Osteocyte (in vitro differentiated cells): Measurements from ENCODE around the gene SIKE1. TPM values are rescaled to one million over a fixed set of nuclear protein-coding genes. Genes with fewer than 3 reads are reported as not detected.
"Not testable (repeated sequence)": the region's sequence is repeated elsewhere in the genome, so short reads cannot be mapped to it uniquely, and the experiment has no call there.

Experiments used
- DNase-seq: peaks from one replicate; pipeline ENCODE4 v3.0.0; 2021; ENCODE audit warnings: mixed read lengths; ENCODE audit not compliant: unreplicated experiment; ENCODE audit errors: extremely low spot score
- H3K27ac Mint-ChIP-seq: one replicate; pipeline ENCODE4 v1.8.0; 2021; ENCODE audit warnings: mild to moderate bottlenecking, mixed read lengths; ENCODE audit not compliant: unreplicated experiment
- H3K27me3 Mint-ChIP-seq: one replicate; pipeline ENCODE4 v1.8.0; 2021; ENCODE audit warnings: mixed read lengths; ENCODE audit not compliant: unreplicated experiment
- H3K36me3 Mint-ChIP-seq: one replicate; pipeline ENCODE4 v1.8.0; 2021; ENCODE audit warnings: mixed read lengths; ENCODE audit not compliant: unreplicated experiment
- H3K4me1 Mint-ChIP-seq: one replicate; pipeline ENCODE4 v1.8.0; 2021; ENCODE audit warnings: mixed read lengths; ENCODE audit not compliant: unreplicated experiment
- H3K4me3 Mint-ChIP-seq: one replicate; pipeline ENCODE4 v1.8.0; 2021; ENCODE audit warnings: mild to moderate bottlenecking, moderate library complexity, mixed read lengths; ENCODE audit not compliant: unreplicated experiment
- H3K9me3 Mint-ChIP-seq: one replicate; pipeline ENCODE4 v1.8.0; 2021; ENCODE audit warnings: mixed read lengths; ENCODE audit not compliant: unreplicated experiment
- long read RNA-seq: library from polyadenylated mRNA; unstranded; transcript quantifications from one replicate; pipeline ENCODE4 v2.0.0, GENCODE V29; 2021
- total RNA-seq: library from RNA; stranded (reverse); gene quantifications from 2 replicates; pipeline ENCODE4 v1.2.1, GENCODE V29; 2021
- TF ChIP-seq, protein P1 (sequence below): fragments of 200-600 bp; sonication (generic); IDR thresholded peaks from 2 replicates; pipeline ENCODE4 v1.5.0; 2021; ENCODE audit warnings: antibody characterized with exemption, mild to moderate bottlenecking, moderate library complexity

The SIKE1 gene
- total RNA-seq = 57.2 and 60.4 TPM in 2 replicates
- long read RNA-seq, full-length matches to known transcripts = 154 of 178 reads
- long read RNA-seq, partial matches to known transcripts = 4 of 178 reads
- long read RNA-seq, other reads (novel, unspliced or antisense) = 20 of 178 reads

DNA sequence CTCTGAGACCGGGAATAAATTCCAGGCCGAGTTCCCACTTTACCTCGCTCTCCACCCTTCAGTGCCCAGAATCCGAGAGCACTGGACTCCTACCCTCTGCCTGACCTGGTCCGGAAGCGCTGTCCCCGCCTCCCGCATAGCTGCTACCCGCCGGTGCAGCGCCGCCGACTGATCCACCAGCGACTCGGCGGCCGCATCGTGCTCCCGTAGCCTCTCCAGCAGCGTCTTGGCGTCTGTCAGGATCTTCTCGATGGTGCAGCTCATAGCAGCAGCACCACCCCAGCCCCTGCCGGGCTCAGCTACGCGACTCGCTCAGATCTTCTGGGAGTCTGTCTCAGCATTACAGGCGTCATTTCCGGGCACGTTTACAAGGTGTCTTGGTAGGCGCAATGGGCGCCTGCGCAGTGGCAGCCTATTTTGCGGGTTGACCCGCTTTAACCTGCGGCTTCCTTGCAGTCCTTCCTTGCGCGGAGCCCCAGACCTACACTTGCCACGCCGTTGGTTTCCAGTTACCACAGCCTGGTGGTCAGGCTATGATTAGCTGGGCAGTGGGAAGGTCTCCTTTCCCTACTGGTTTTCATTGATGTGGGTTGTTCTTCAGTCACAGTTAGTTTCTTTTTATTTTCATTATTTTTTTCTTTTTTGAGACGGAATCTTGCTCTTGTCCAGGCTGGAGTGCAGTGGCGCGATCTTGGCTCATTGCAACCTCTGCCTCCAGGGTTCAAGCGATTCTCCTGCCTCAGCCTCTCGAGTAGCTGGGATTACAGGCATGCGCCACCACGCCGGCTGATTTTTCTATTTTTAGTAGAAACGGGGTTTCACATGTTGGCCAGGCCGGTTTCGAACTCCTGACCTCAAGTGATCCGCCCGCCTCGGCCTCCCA is at the start of gene SIKE1:
Gene SIKE1 (minus strand): TSS at position 342 of the 883 bp plus-strand sequence. CDS start 78 bp downstream, at position 264.
- H3K36me3 Mint-ChIP-seq = peaks cover 21% of the 10 kb centered on the region
- peak within 1 kb of the TSS; percentile 100 for H3K27ac Mint-ChIP-seq
- H3K4me1 Mint-ChIP-seq = peaks cover 23% of the 10 kb centered on the region
- H3K9me3 Mint-ChIP-seq = no peaks in the 10 kb centered on the region
- TF ChIP-seq, protein P1, sequence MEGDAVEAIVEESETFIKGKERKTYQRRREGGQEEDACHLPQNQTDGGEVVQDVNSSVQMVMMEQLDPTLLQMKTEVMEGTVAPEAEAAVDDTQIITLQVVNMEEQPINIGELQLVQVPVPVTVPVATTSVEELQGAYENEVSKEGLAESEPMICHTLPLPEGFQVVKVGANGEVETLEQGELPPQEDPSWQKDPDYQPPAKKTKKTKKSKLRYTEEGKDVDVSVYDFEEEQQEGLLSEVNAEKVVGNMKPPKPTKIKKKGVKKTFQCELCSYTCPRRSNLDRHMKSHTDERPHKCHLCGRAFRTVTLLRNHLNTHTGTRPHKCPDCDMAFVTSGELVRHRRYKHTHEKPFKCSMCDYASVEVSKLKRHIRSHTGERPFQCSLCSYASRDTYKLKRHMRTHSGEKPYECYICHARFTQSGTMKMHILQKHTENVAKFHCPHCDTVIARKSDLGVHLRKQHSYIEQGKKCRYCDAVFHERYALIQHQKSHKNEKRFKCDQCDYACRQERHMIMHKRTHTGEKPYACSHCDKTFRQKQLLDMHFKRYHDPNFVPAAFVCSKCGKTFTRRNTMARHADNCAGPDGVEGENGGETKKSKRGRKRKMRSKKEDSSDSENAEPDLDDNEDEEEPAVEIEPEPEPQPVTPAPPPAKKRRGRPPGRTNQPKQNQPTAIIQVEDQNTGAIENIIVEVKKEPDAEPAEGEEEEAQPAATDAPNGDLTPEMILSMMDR = peak; percentile 2
- DNase-seq = peak; percentile 95
- peaks cover 15% of the 10 kb centered on the region for H3K27me3 Mint-ChIP-seq
- peak within 1 kb of the TSS; percentile 100 for H3K4me3 Mint-ChIP-seq

DNA sequence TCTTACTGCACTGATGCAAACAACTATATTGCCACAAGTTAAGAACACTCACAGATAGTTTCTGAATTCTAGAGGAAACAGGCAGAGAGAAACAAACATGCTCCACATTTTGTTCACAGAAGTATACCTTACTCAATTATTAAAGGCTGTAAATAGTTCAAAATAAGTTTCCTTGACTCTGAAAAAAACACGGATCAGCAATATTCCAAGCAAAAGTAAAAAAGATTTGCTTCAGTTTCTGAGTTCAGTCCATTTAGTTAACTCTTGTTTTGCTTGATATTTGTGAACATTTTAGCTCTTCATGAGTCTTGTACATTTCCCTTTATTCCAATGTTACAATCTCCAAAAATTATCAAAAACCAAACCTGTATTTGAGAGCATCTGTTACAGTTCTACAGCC is 49.6 kb upstream of the SIKE1 start:
- H3K36me3 Mint-ChIP-seq, H3K27ac Mint-ChIP-seq, H3K9me3 Mint-ChIP-seq, H3K4me1 Mint-ChIP-seq, DNase-seq, H3K4me3 Mint-ChIP-seq: not testable (repeated sequence)
- H3K27me3 Mint-ChIP-seq = peaks cover 14% of the 10 kb centered on the region

DNA sequence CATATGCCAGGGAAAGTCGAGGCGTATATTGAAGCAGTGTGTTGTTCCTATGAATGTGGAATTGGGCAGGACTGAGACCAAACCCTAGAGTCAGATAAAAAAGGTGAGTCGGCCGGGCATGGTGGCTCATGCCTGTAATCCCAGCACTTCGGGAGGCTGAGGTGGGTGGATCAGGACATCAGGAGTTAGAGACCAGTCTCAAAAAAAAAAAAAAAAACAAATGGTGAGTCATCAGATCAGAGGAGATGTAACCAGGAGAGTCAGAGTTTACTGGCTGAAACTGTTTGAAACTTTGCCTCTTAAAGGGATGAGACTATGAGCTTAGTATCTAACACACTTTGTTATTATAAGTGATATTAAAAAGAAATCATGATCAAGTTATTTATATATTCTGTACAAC is 47.8 kb upstream of the SIKE1 start:
- Mint-ChIP-seq H3K4me1 (no peaks in the 10 kb centered on the region), H3K9me3 (peaks cover 6% of the 10 kb centered on the region), H3K27me3 (peaks cover 10% of the 10 kb centered on the region), H3K27ac (no peak overlapping the region), H3K4me3 (no peak overlapping the region), H3K36me3 (no peaks in the 10 kb centered on the region)
- DNase-seq = no peak
- TF ChIP-seq, protein P1 = no peak

DNA sequence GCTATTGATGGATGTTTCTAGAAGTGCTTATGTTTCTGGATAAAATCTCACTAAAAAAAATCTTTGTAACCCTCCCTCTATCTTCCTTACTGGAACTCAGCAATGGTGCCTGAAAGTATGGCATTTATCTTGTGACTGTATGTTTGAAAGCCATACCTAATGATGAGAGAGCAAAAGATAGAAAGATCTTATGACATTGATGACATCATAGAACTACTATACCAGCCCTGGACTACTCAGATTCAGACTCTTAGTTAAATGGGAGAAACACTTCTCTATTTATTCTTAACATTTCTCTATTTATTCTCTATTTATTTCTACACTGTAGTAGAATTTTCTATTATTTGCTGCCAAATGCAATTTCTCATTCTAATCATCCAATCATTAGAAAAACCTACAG is 41.5 kb upstream of the SIKE1 start:
- Mint-ChIP-seq H3K4me1 (no peaks in the 10 kb centered on the region), H3K36me3 (no peaks in the 10 kb centered on the region), H3K4me3 (no peak overlapping the region), H3K27me3 (peaks cover 13% of the 10 kb centered on the region), H3K27ac (no peak overlapping the region), H3K9me3 (peaks cover 12% of the 10 kb centered on the region)
- TF ChIP-seq, protein P1 = no peak
- no peak for DNase-seq

DNA sequence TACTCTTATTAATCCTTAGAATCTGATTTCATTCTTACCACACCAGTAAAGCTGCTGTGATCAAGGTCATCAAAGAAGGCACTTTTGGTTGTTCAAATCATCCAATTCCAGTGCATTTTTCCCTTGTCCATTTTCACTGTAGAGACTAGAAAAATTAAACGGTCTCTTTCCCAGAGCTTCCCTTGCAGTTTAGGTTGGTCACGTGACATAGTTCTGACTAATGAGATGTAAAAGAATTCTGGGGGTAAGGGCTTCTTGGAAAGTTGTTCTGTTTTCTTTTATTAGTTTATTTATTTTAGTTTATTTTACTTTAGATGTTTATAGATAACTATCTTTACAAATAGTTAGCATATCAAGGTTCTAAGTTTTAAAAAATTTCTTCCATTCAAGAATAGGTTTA is 39.9 kb upstream of the SIKE1 start:
- Mint-ChIP-seq H3K9me3 (peaks cover 12% of the 10 kb centered on the region), H3K4me1 (no peaks in the 10 kb centered on the region), H3K4me3 (no peak overlapping the region), H3K36me3 (no peaks in the 10 kb centered on the region), H3K27ac (no peak overlapping the region), H3K27me3 (peaks cover 16% of the 10 kb centered on the region)
- TF ChIP-seq, protein P1 = no peak
- no peak for DNase-seq
